GM12878 (cell line): ENCODE measurements around the gene SLTM. TPM values are rescaled to one million over a fixed set of nuclear protein-coding genes. Genes with fewer than 3 reads are reported as not detected.

ENCODE experiments used
- ATAC-seq: fragments of 200-7000 bp; cut with Tn5 transposase; 3 replicates; pipeline ENCODE4 v1.9.1; 2020; ENCODE audit warnings: mild to moderate bottlenecking, moderate library complexity
- BruUV-seq: library from RNA; stranded (reverse); fragments of 400-500 nt; replicated peaks from 2 replicates; lab custom pipeline; 2021; lab: Mats Ljungman, UMichigan
- CTCF ChIA-PET: fragments of 300-600 bp; sonication (Branson Sonifier 250); formaldehyde crosslinking; extraction: SDS; loops from one replicate; lab custom pipeline; 2021; ENCODE audit warnings: inconsistent platforms; lab: Yijun Ruan, JAX
- POLR2A ChIA-PET: fragments of 350-600 bp; formaldehyde crosslinking; extraction: SDS; loops from one replicate; lab custom pipeline; 2021; ENCODE audit warnings: inconsistent platforms; lab: Charles Lee
- RAD21 ChIA-PET: fragments of 300-600 bp; sonication (Branson Sonifier 250); formaldehyde crosslinking; loops from one replicate; lab custom pipeline; 2023; ENCODE audit warnings: antibody characterized with exemption; ENCODE audit not compliant: unreplicated experiment; lab: Charles Lee
- SMC1A ChIA-PET: fragments of 300-600 bp; sonication (Branson Sonifier 250); formaldehyde crosslinking; loops from one replicate; lab custom pipeline; 2023; ENCODE audit not compliant: unreplicated experiment, uncharacterized antibody; lab: Charles Lee
- DNase-seq: peaks from one replicate; pipeline ENCODE4 v3.0.0-alpha.2; 2011; ENCODE audit warnings: low read depth, low spot score
- FAIRE-seq: peaks from 3 replicates; lab custom pipeline; 2011; peaks lifted over from hg19 to GRCh38; lab: Jason Lieb, UNC
- H2AFZ ChIP-seq: 2 replicates; pipeline ENCODE4 v1.6.0; 2011; ENCODE audit warnings: low read depth, low read length, control low read depth; ENCODE audit not compliant: control insufficient read depth
- H3K27ac ChIP-seq: 2 replicates; pipeline ENCODE4 v1.5.1; 2011; ENCODE audit warnings: control low read depth; ENCODE audit not compliant: control insufficient read depth, insufficient read depth
- H3K27me3 ChIP-seq, 2 experiments: replicated peaks in 1 of 2; 2 replicates each; pipeline versions ENCODE4 v1.6.0 to v1.6.1; 2011; ENCODE audit warnings: low read length in 1 of 2; ENCODE audit not compliant: control insufficient read depth in 2 of 2, insufficient read depth in 2 of 2
- H3K36me3 ChIP-seq, 2 experiments: 2 replicates each; pipeline ENCODE4 v1.5.1; 2011; ENCODE audit warnings: low read length in 1 of 2; ENCODE audit not compliant: control insufficient read depth in 2 of 2, insufficient read depth in 2 of 2
- H3K4me1 ChIP-seq: 2 replicates; pipeline ENCODE4 v1.6.1; 2011; ENCODE audit warnings: mild to moderate bottlenecking, low read length, moderate library complexity, mixed read lengths; ENCODE audit not compliant: control insufficient read depth, insufficient read depth
- H3K4me2 ChIP-seq: 2 replicates; pipeline ENCODE4 v1.6.0; 2011; ENCODE audit warnings: control low read depth; ENCODE audit not compliant: control insufficient read depth, insufficient read depth
- H3K4me3 ChIP-seq: fragments of 200-600 bp; sonication (generic); 2 replicates; pipeline ENCODE4 v1.5.1; 2016
- H3K79me2 ChIP-seq: 2 replicates; pipeline ENCODE4 v1.6.0; 2011; ENCODE audit warnings: low read length; ENCODE audit not compliant: control insufficient read depth, insufficient read depth
- H3K9ac ChIP-seq: 2 replicates; pipeline ENCODE4 v1.8.0; 2011; ENCODE audit warnings: low read length, control low read depth, mixed read lengths; ENCODE audit not compliant: control insufficient read depth, insufficient read depth
- H3K9me3 ChIP-seq: replicated peaks from 3 replicates; pipeline ENCODE4 v1.5.1; 2011; ENCODE audit warnings: mild to moderate bottlenecking, low read length; ENCODE audit not compliant: control insufficient read depth, insufficient read depth
- H4K20me1 ChIP-seq: 2 replicates; pipeline ENCODE4 v1.6.0; 2011; ENCODE audit not compliant: control insufficient read depth, insufficient read depth
- FOXM1 ChIP-seq: IDR thresholded peaks from 2 replicates; pipeline ENCODE4 v1.6.1; 2012; ENCODE audit warnings: low read depth, mild to moderate bottlenecking, inconsistent platforms, low read length, moderate library complexity
- GABPA ChIP-seq: IDR thresholded peaks from 2 replicates; pipeline ENCODE4 v1.6.1; 2014; ENCODE audit warnings: antibody characterized with exemption, low read depth, mild to moderate bottlenecking, inconsistent platforms
- MTA2 ChIP-seq: fragments of 450-650 bp; IDR thresholded peaks from 2 replicates; pipeline ENCODE4 v1.6.1; 2016; ENCODE audit warnings: low read depth, mild to moderate bottlenecking, moderate library complexity
- NR2F1 ChIP-seq: fragments of 450-650 bp; conservative IDR thresholded peaks from 2 replicates; pipeline ENCODE4 v1.6.1; 2017; ENCODE audit warnings: mild to moderate bottlenecking
- POU2F2 ChIP-seq: IDR thresholded peaks from 3 replicates; pipeline ENCODE4 v1.6.1; 2011; ENCODE audit warnings: low read depth, mild to moderate bottlenecking, low read length, borderline replicate concordance
- RUNX3 ChIP-seq: IDR thresholded peaks from 2 replicates; pipeline ENCODE4 v1.6.1; 2012; ENCODE audit warnings: low read length, inconsistent platforms
- SRF ChIP-seq, 2 experiments: IDR thresholded peaks; 2 replicates each; pipeline ENCODE4 v1.6.1; 2011; ENCODE audit warnings: low read depth in 2 of 2, low read length in 2 of 2, mild to moderate bottlenecking in 1 of 2, moderate library complexity in 1 of 2
- TCF12 ChIP-seq: IDR thresholded peaks from 2 replicates; pipeline ENCODE4 v1.6.1; 2011; ENCODE audit warnings: low read depth, mild to moderate bottlenecking, low read length
- ZNF384 ChIP-seq: IDR thresholded peaks from 2 replicates; pipeline ENCODE4 v1.6.1; 2012; ENCODE audit warnings: low read depth, mild to moderate bottlenecking, low read length, improper control_type of control experiment, borderline replicate concordance
- WGBS: methylation state at CpG from one replicate; pipeline ENCODE4 v1.1.6; 2016; ENCODE audit warnings: low lambda C conversion rate; ENCODE audit not compliant: insufficient replicate concordance, insufficient coverage; ENCODE audit errors: missing lambda C conversion rate; 5-methylcytosine and 5-hydroxymethylcytosine counted together
- in situ Hi-C: fragments of 300-500 bp; cut with MboI; formaldehyde crosslinking; loops from 9 replicates; pipeline ENCODE4 v1.14.3; 2018; ENCODE audit warnings: mixed read lengths
- intact Hi-C: fragments of 100-400 bp; cut with micrococcal nuclease; formaldehyde crosslinking; loops from one replicate; pipeline ENCODE4 v1.14.2; 2022; ENCODE audit not compliant: unreplicated experiment
- polyA plus RNA-seq, 11 experiments: library from polyadenylated mRNA; depleted of rRNA in 4 of 11; unstranded in 6 of 11; stranded (reverse) in 5 of 11; fragments of >200 nt; fragmentation: Nextera tagmentation in 4 of 11; fragmentation: Illumina TruSeq in 1 of 11; extraction: Ambion mirVana in 4 of 11; extraction: Trizol in 1 of 11; gene quantifications; 1 replicate in 1 of 11; 2 replicates in 10 of 11; pipeline versions ENCODE4 v1.2.1 to v1.2.3, GENCODE V29; 2011 to 2016; ENCODE audit warnings: inconsistent platforms in 2 of 11, missing spikeins in 2 of 11, low read depth in 1 of 11
- total RNA-seq, 4 experiments: library from RNA; depleted of rRNA in 3 of 4; stranded (reverse); fragments of >200 nt in 3 of 4; fragmentation: Illumina TruSeq in 1 of 4; extraction: Trizol in 1 of 4; gene quantifications; 2 replicates each; pipeline versions ENCODE4 v1.2.1 to v1.2.3, GENCODE V29; 2013 to 2021

SLTM gene
- total and polyA plus RNA-seq, 10 of the 15 experiments (the other 5 are each of a cell fraction or from before 2014, with no cell fraction given), result 50.5 to 152 (median 90.9) TPM

- Histone ChIP-seq H3K79me2 (no peaks in the 10 kb centered on the region), H3K27me3 (no peaks in the 10 kb centered on the region), H3K4me3 (no peak overlapping the region), H3K9ac (no peak overlapping the region), H3K9me3 (no peaks in the 10 kb centered on the region), H3K36me3 (peaks cover 12 to 55% of the 10 kb centered on the region in 2 experiments), H3K4me2 (no peak overlapping the region), H3K4me1 (peaks cover 8% of the 10 kb centered on the region), H4K20me1 (no peaks in the 10 kb centered on the region), H2AFZ (no peak overlapping the region), H3K27ac (no peak overlapping the region)
- FAIRE-seq (no peak), DNase-seq (no peak), ATAC-seq (no peak)
- RAD21 ChIA-PET, result no interaction called here
- POLR2A ChIA-PET, result no interaction called here
- in situ Hi-C loops (no loop called here), intact Hi-C loops (no loop called here)
- BruUV-seq, result no TSS peak
- SMC1A ChIA-PET, result no interaction called here
- TF ChIP-seq GABPA, result no peak
- TF ChIP-seq NR2F1, result no peak
- TF ChIP-seq SRF (IDR thresholded peaks at IDR 0.05; ENCODE audit: low read depth in 2 of 2, low read length in 2 of 2), result no peak
- no peak for TF ChIP-seq FOXM1
- TF ChIP-seq ZNF384, result no peak
- 79% methylated on average over 4 of the region's 4 CpGs for WGBS
- CTCF ChIA-PET, result interaction anchor here (0.6 kb wide), 1 partner anchor 27 kb away, joined by 3 read pairs; no protein-coding TSS in a partner anchor
Observed at GRCh38 chr15:58882243-58882642, 51.2 kb downstream of the SLTM start.

- ChIA-PET SMC1A (interaction anchor here (0.7 to 1.1 kb wide), 3 partner anchors 14 to 182 kb away, joined by 3 read pairs; no protein-coding TSS in a partner anchor), POLR2A (interaction anchor here (0.6 kb wide), 1 partner anchor 43 kb away, joined by 10 read pairs; no protein-coding TSS in a partner anchor), RAD21 (interaction anchor here (1.1 kb wide), 1 partner anchor 652 kb away, joined by 4 read pairs; no protein-coding TSS in a partner anchor), CTCF (interaction anchor here (0.7 kb wide), 1 partner anchor 30 kb away, joined by 6 read pairs; no protein-coding TSS in a partner anchor)
- in situ Hi-C loops (no loop called here), intact Hi-C loops (no loop called here)
- H3K9me3 ChIP-seq, result no peaks in the 10 kb centered on the region
- H3K27me3 ChIP-seq, result no peaks in the 10 kb centered on the region
- peaks cover 10 to 47% of the 10 kb centered on the region in 2 experiments for H3K36me3 ChIP-seq
- H3K9ac ChIP-seq, result no peak overlapping the region
- H4K20me1 ChIP-seq, result no peaks in the 10 kb centered on the region
- no peak overlapping the region for H2AFZ ChIP-seq
- BruUV-seq, result no TSS peak
- no peaks in the 10 kb centered on the region for H3K79me2 ChIP-seq
- peaks cover 8% of the 10 kb centered on the region for H3K4me1 ChIP-seq
- ATAC-seq (peak; percentile 39), FAIRE-seq (no peak), DNase-seq (peak; percentile 13)
- WGBS, result 0% methylated on average over 3 of the region's 3 CpGs
- H3K4me3 ChIP-seq, result no peak overlapping the region
- H3K27ac ChIP-seq, result peak overlapping the region; percentile 61
- no peak for TF ChIP-seq MTA2
- TF ChIP-seq RUNX3, result peak; percentile 49
- 0 out of 3 replicates have a peak, but pooled peaks have one; percentile 51 for TF ChIP-seq POU2F2
- 0 out of 2 replicates have a peak, but pooled peaks have one; percentile 21 for TF ChIP-seq TCF12
- H3K4me2 ChIP-seq, result peak overlapping the region; percentile 42; the same call in 1 of the 2 replicates
Observed at GRCh38 chr15:58880320-58880719, 53.2 kb downstream of the SLTM start.
